Peyer's patch (tissue), 4 donors: ENCODE data around the gene UBIAD1.

Experiments used
- POLR2A ChIP-seq, 2 donors: fragments of 450-650 bp; IDR thresholded peaks; one replicate each; pipeline ENCODE4 v1.5.1; 2017; ENCODE audit warnings: antibody characterized with exemption in 2 of 2, mild to moderate bottlenecking in 2 of 2, moderate library complexity in 2 of 2
- TF ChIP-seq, protein P1 (sequence below), 6 experiments: fragments of 450-650 bp in 4 of 6; fragments of 200-600 bp in 2 of 6; sonication (generic) in 1 of 6; IDR thresholded peaks; one replicate each; pipeline ENCODE4 v1.5.1; 2017 to 2019; ENCODE audit warnings: antibody characterized with exemption in 6 of 6, mild to moderate bottlenecking in 3 of 6, moderate library complexity in 1 of 6

DNA sequence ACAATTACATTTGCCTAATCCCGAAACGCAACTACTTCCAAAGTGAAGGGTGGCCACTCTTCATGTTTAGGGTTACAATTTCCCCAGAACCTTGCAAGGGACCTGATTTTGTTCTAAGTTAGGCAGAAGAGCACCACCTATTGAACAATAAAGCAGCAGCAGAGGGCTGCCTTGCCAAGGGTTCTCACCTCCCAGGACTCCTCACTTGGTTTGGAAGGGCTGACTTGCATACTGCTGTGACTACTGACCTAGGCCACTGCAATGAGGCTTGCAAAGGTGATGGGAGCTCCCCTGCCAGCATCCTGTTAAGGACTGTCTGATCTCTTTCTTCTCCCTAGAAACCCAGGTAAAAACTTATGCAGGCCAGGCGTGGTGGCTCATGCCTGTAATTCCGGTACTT is 24.8 kb upstream of the UBIAD1 start:
- TF ChIP-seq, protein P1, sequence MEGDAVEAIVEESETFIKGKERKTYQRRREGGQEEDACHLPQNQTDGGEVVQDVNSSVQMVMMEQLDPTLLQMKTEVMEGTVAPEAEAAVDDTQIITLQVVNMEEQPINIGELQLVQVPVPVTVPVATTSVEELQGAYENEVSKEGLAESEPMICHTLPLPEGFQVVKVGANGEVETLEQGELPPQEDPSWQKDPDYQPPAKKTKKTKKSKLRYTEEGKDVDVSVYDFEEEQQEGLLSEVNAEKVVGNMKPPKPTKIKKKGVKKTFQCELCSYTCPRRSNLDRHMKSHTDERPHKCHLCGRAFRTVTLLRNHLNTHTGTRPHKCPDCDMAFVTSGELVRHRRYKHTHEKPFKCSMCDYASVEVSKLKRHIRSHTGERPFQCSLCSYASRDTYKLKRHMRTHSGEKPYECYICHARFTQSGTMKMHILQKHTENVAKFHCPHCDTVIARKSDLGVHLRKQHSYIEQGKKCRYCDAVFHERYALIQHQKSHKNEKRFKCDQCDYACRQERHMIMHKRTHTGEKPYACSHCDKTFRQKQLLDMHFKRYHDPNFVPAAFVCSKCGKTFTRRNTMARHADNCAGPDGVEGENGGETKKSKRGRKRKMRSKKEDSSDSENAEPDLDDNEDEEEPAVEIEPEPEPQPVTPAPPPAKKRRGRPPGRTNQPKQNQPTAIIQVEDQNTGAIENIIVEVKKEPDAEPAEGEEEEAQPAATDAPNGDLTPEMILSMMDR (IDR thresholded peaks at IDR 0.05) = no peak
- TF ChIP-seq POLR2A (IDR thresholded peaks at IDR 0.05) = no peak
